ENCODE data around the gene CORO7. TPM values are rescaled to one million over a fixed set of nuclear protein-coding genes. Genes with fewer than 3 reads are reported as not detected.

Gene CORO7
- total RNA-seq, 1 donor from 2014 or later = 30.9 TPM

- H3K9me3 ChIP-seq = no peaks in the 10 kb centered on the region
- no peaks in the 10 kb centered on the region for H3K27me3 ChIP-seq
- DNase-seq (ENCODE audit: extremely low spot score in 2 of 2) = peak in 1 of 2 donors; percentile 82
- peaks cover 42% of the 10 kb centered on the region for H3K4me1 ChIP-seq
- H3K36me3 ChIP-seq = no peaks in the 10 kb centered on the region
- intact Hi-C loops (cut with DNase I) = no loop called here
- H3K4me3 ChIP-seq = no peak overlapping the region
- TF ChIP-seq POLR2A (IDR thresholded peaks at IDR 0.05) = no peak
- TF ChIP-seq CTCF (IDR thresholded peaks at IDR 0.05) = peak in 1 of 3 experiments; percentile 25
- H3K27ac ChIP-seq = peak overlapping the region; percentile 93
Observed at GRCh38 chr16:4313563-4314531, 102.5 kb downstream of the CORO7 start.

DNA sequence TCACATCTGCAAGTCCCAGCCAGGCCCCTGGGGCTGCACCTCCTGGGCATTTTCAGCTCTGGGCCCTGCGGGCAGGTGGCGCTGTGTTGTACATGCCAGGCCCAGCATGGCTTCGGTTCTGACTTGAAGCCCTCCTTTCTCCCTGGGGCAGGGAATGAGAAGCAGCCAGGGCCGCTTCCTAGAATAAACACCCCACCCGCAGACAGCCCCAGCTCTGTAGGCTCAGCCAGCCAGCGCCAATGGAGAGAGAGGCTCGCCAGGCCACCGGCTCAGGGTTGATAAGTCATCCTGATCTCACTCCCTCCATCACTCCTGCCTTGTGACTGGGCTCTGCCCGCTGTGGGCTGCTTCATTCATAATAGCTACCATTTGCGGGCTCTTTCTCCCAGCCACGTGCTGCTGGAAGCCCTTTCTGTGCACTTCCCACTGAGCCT, 106.5 kb downstream of the CORO7 start:
- H3K4me1 ChIP-seq = peaks cover 12% of the 10 kb centered on the region
- H3K36me3 ChIP-seq = no peaks in the 10 kb centered on the region
- no peaks in the 10 kb centered on the region for H3K9me3 ChIP-seq
- H3K4me3 ChIP-seq = no peak overlapping the region
- no peaks in the 10 kb centered on the region for H3K27me3 ChIP-seq
- TF ChIP-seq POLR2A (IDR thresholded peaks at IDR 0.05) = no peak
- TF ChIP-seq POLR2AphosphoS5 (IDR thresholded peaks at IDR 0.05; ENCODE audit: insufficient read depth in 1 of 2, low read depth in 1 of 2) = no peak
- TF ChIP-seq CTCF (IDR thresholded peaks at IDR 0.05) = no peak
- no peak overlapping the region for H3K27ac ChIP-seq
- DNase-seq (ENCODE audit: extremely low spot score in 2 of 2) = no peak
- intact Hi-C loops (cut with DNase I) = no loop called here

DNA sequence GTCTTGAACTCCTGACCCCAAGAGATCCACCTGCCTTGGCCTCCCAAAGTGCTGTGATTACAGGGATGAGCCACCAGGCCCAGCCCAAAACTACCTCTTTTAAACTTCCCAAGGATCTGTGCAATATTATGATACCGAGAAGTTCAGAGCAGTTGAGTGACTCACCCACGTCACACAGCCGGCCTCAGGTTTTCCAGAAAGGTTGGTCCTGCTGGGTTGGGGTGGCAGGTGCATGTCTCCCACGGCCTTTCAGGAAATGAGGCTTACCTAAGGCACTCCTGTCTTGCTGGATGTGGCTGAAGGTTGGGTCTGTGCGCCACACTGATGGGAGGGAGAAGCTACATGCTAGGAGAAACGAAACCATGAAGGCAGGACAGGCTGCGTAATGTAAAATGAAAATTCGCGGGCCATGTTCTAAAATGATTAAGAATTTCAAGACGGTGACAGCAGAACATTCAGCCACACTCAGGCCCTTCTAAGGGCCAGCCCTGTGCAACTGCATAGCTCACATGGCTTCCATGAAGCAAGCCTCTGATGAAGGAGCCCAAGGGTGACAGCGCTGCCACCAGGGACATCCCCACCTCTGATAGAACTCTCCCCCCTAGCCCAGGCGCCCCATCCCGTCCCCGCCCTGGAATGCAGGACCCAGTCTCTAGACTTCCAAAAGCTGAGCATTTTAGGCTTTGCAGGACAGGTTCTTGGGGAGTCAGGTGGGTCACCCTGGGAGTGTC, 107.1 kb downstream of the CORO7 start:
- intact Hi-C loops (cut with DNase I) = no loop called here
- Histone ChIP-seq H3K27ac (no peak overlapping the region), H3K4me1 (peaks cover 7% of the 10 kb centered on the region), H3K9me3 (no peaks in the 10 kb centered on the region), H3K27me3 (no peaks in the 10 kb centered on the region), H3K36me3 (no peaks in the 10 kb centered on the region), H3K4me3 (no peak overlapping the region)
- DNase-seq (ENCODE audit: extremely low spot score in 2 of 2) = no peak
- no peak for TF ChIP-seq POLR2AphosphoS5 (IDR thresholded peaks at IDR 0.05; ENCODE audit: insufficient read depth in 1 of 2, low read depth in 1 of 2)
- no peak for TF ChIP-seq CTCF (IDR thresholded peaks at IDR 0.05)
- TF ChIP-seq POLR2A (IDR thresholded peaks at IDR 0.05) = no peak

DNA sequence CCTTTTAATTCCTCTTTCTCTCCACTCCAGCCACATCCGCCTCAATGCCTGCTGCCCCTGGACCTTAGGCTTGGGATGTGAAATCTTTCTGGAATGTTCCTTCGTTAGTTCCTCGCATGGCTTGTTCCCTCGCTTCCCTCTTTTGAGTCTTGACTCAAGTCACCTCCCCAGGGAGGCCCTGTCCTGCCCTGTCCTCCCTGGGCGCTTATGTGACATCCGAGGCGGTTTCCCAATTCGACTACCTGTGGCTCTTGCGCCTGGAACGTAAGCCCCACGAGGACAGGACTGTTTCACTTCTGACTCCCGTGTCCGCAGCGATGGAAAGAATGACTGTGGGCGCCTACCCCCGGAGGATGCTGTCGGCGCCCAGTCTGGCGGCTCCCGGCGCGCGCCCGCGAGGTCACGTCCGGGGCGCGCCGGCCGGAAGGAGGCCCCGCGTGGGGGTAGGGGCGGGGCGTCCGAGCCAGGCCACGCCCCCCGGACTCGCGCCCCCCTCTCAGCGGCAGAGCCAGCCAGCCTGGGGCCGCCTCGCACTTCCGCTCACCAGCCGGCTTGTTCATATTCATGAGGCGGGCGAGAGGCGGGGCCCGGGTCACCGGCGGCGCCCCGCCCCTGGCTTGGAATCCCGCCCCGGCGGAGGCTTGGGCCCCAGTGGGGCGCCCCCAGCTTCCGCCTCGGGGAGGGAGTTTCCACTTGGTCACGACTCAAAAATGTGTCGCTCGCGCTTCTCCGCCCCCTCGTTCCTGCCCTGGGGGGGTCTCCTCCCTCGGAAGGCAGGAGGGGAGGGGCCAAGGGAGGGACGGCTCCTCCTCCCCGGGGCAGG, 109.0 kb downstream of the CORO7 start:
- intact Hi-C loops (cut with DNase I) = no loop called here
- Histone ChIP-seq H3K27me3 (no peaks in the 10 kb centered on the region), H3K36me3 (no peaks in the 10 kb centered on the region), H3K27ac (peak overlapping the region; percentile 62), H3K9me3 (no peaks in the 10 kb centered on the region), H3K4me1 (no peaks in the 10 kb centered on the region), H3K4me3 (peak overlapping the region; percentile 42 to 46)
- peak in 1 of 2 donors; percentile 94 for DNase-seq (ENCODE audit: extremely low spot score in 2 of 2)
- TF ChIP-seq CTCF (IDR thresholded peaks at IDR 0.05) (no peak), POLR2AphosphoS5 (IDR thresholded peaks at IDR 0.05; ENCODE audit: insufficient read depth in 1 of 2, low read depth in 1 of 2) (peak; percentile 83 to 84), POLR2A (IDR thresholded peaks at IDR 0.05) (peak in 1 of 2 donors; percentile 38)

All from vagina (tissue), 2 donors.